RWPE1 (cell line): ENCODE results near the gene CAMK2N2.

Source experiments
- CTCF ChIA-PET: fragments of 350-600 bp; sonication (Branson Sonifier 250); formaldehyde crosslinking; extraction: SDS; loops from one replicate; lab custom pipeline; 2021; lab: Yijun Ruan, JAX
- POLR2A ChIA-PET: fragments of 400-600 bp; formaldehyde crosslinking; extraction: SDS; loops from one replicate; lab custom pipeline; 2020; ENCODE audit warnings: antibody characterized with exemption; ENCODE audit not compliant: low non-redundant PET; lab: Yijun Ruan, JAX
- DNase-seq: peaks from one replicate; pipeline ENCODE4 v3.0.0; 2012; ENCODE audit warnings: low spot score
- H3K27ac ChIP-seq: fragments of 450-650 bp; 2 replicates; pipeline ENCODE4 v1.5.1; 2017
- CTCF ChIP-seq: fragments of 450-650 bp; conservative IDR thresholded peaks from 2 replicates; pipeline ENCODE4 v1.5.1; 2017; ENCODE audit warnings: low read depth, mild to moderate bottlenecking

CAMK2N2 gene

GRCh38 chr3:184230081-184230602 lies 31.2 kb downstream of the CAMK2N2 start:
- no peak overlapping the region for H3K27ac ChIP-seq
- no peak for DNase-seq
- no peak for TF ChIP-seq CTCF
- ChIA-PET CTCF (interaction anchor here (0.6 to 4.6 kb wide), 4 partner anchors 10 to 85 kb away, joined by 3 to 32 read pairs (median 4); partner anchors contain the start of gene EEF1AKMT4), POLR2A (interaction anchor here (0.5 kb wide), 1 partner anchor 50 kb away, joined by 3 read pairs; no protein-coding TSS in a partner anchor)

- CTCF ChIA-PET: interaction anchor here (0.9 to 4.6 kb wide), 3 partner anchors 11 to 20 kb away, joined by 3 to 32 read pairs (median 4); partner anchors contain the start of gene EEF1AKMT4
- peak; percentile 66 for DNase-seq
- no peak within 1 kb of the TSS for H3K27ac ChIP-seq
- TF ChIP-seq CTCF: 0 out of 2 replicates have a peak, but pooled peaks have one; percentile 17
- POLR2A ChIA-PET: interaction anchor here (0.5 kb wide), 1 partner anchor 49 kb away, joined by 3 read pairs; no protein-coding TSS in a partner anchor
Measured at GRCh38 chr3:184229394-184230080, 31.8 kb downstream of the CAMK2N2 start, which contains the start of gene VWA5B2. Gene VWA5B2, plus strand, starts transcription at chr3:184229585. Its CDS starts 944 bp downstream, at chr3:184230529.

GRCh38 chr3:184228376-184229137 lies 32.8 kb downstream of the CAMK2N2 start:
- ChIA-PET CTCF (interaction anchor here (0.6 to 4.6 kb wide), 10 partner anchors 9 to 333 kb away, joined by 3 to 32 read pairs (median 5); partner anchors contain the start of genes ABCF3 and EEF1AKMT4), POLR2A (no interaction called here)
- no peak for TF ChIP-seq CTCF

GRCh38 chr3:184227481-184227935 lies 33.8 kb downstream of the CAMK2N2 start:
- H3K27ac ChIP-seq: no peak overlapping the region
- DNase-seq: no peak
- POLR2A ChIA-PET: no interaction called here
- peak; percentile 72 for TF ChIP-seq CTCF
- CTCF ChIA-PET: interaction anchor here (0.5 to 4.6 kb wide), 22 partner anchors 10 to 1142 kb away, joined by 3 to 32 read pairs (median 4); partner anchors contain the start of genes ABCF3, EEF1AKMT4 and EPHB3

More at GRCh38 chr3:184228376-184229137, 32.8 kb downstream of the CAMK2N2 start:
- no peak for DNase-seq
- H3K27ac ChIP-seq: no peak overlapping the region

- no peak overlapping the region for H3K27ac ChIP-seq
- TF ChIP-seq CTCF: no peak
- POLR2A ChIA-PET: no interaction called here
- no peak for DNase-seq
- CTCF ChIA-PET: no interaction called here
Measured at GRCh38 chr3:184223946-184224345, 37.4 kb downstream of the CAMK2N2 start.

GRCh38 chr3:184222521-184222920 lies 38.8 kb downstream of the CAMK2N2 start:
- no peak for TF ChIP-seq CTCF
- H3K27ac ChIP-seq: no peak overlapping the region
- CTCF ChIA-PET: no interaction called here
- DNase-seq: no peak
- POLR2A ChIA-PET: no interaction called here
